OCI-LY7 (cell line): Measurements from ENCODE around the gene MIDN. TPM values are rescaled to one million over a fixed set of nuclear protein-coding genes. Genes with fewer than 3 reads are reported as not detected.

Experiments used
- BruUV-seq: library from RNA; stranded (reverse); fragments of 400-500 nt; replicated peaks from 2 replicates; lab custom pipeline; 2021; lab: Mats Ljungman, UMichigan
- CTCF ChIA-PET: fragments of 300-600 bp; sonication (Branson Sonifier 250); formaldehyde crosslinking; loops from one replicate; lab custom pipeline; 2022; ENCODE audit warnings: antibody characterized with exemption; ENCODE audit not compliant: unreplicated experiment; lab: Charles Lee
- POLR2A ChIA-PET: fragments of 300-600 bp; sonication (Branson Sonifier 250); formaldehyde crosslinking; loops from one replicate; lab custom pipeline; 2022; ENCODE audit warnings: antibody characterized with exemption; lab: Charles Lee
- DNase-seq: peaks from one replicate; pipeline ENCODE4 v3.0.0-alpha.2; 2015; ENCODE audit warnings: low spot score
- H2AFZ ChIP-seq: fragments of 200-600 bp; sonication (generic), shearing (Covaris generic); 2 replicates; pipeline ENCODE4 v1.6.1; 2014; ENCODE audit warnings: mild to moderate bottlenecking, antibody characterized with exemption, low read length, moderate library complexity
- H3K27ac ChIP-seq: fragments of 200-600 bp; sonication (generic); 2 replicates; pipeline ENCODE4 v1.5.1; 2014; ENCODE audit warnings: mixed run types, low read depth, mild to moderate bottlenecking, moderate library complexity, low read length, inconsistent platforms; ENCODE audit not compliant: poor library complexity, severe bottlenecking
- H3K36me3 ChIP-seq: fragments of 200-600 bp; sonication (generic); 2 replicates; pipeline ENCODE4 v1.6.1; 2014; ENCODE audit warnings: mild to moderate bottlenecking, antibody characterized with exemption, low read length, moderate library complexity, mixed read lengths; ENCODE audit not compliant: insufficient read depth
- H3K4me1 ChIP-seq: fragments of 200-600 bp; sonication (generic); 2 replicates; pipeline ENCODE4 v1.5.1; 2014; ENCODE audit warnings: mild to moderate bottlenecking, low read length; ENCODE audit not compliant: insufficient read depth, poor library complexity, severe bottlenecking
- H3K4me2 ChIP-seq: fragments of 200-600 bp; sonication (generic); 2 replicates; pipeline ENCODE4 v1.6.1; 2014; ENCODE audit warnings: mild to moderate bottlenecking, low read length
- H3K4me3 ChIP-seq: fragments of 200-600 bp; sonication (generic); 2 replicates; pipeline ENCODE4 v1.5.1; 2014; ENCODE audit warnings: mild to moderate bottlenecking, low read depth, low read length; ENCODE audit not compliant: poor library complexity, severe bottlenecking
- H3K79me2 ChIP-seq: fragments of 200-600 bp; sonication (generic); 2 replicates; pipeline ENCODE4 v1.6.1; 2016; ENCODE audit warnings: low read depth, mild to moderate bottlenecking, low read length, moderate library complexity, mixed read lengths; ENCODE audit not compliant: insufficient read depth
- H3K9me2 ChIP-seq: fragments of 200-600 bp; sonication (generic); 2 replicates; pipeline ENCODE4 v1.6.1; 2016; ENCODE audit warnings: mild to moderate bottlenecking, low read length, mixed read lengths; ENCODE audit not compliant: insufficient read depth
- H3K9me3 ChIP-seq: fragments of 200-600 bp; sonication (generic); 2 replicates; pipeline ENCODE4 v1.6.1; 2014; ENCODE audit warnings: mild to moderate bottlenecking, mixed run types, low read length, mixed read lengths
- H4K20me1 ChIP-seq: fragments of 200-600 bp; sonication (generic); 2 replicates; pipeline ENCODE4 v1.6.1; 2014; ENCODE audit warnings: mild to moderate bottlenecking, antibody characterized with exemption, low read length, moderate library complexity, mixed read lengths; ENCODE audit not compliant: insufficient read depth
- CTCF ChIP-seq: fragments of 200-600 bp; sonication (generic); conservative IDR thresholded peaks from 2 replicates; pipeline ENCODE4 v1.5.1; 2014; ENCODE audit warnings: mild to moderate bottlenecking, antibody characterized with exemption, low read length, moderate library complexity, mixed read lengths
- EZH2phosphoT487 ChIP-seq: fragments of 200-600 bp; sonication (generic); IDR thresholded peaks from 2 replicates; pipeline ENCODE4 v1.6.1; 2018; ENCODE audit warnings: low read depth, borderline replicate concordance, mild to moderate bottlenecking, mixed run types, antibody characterized with exemption, low read length, moderate library complexity, mixed read lengths
- intact Hi-C: fragments of 100-400 bp; cut with micrococcal nuclease; formaldehyde crosslinking; loops from one replicate; pipeline ENCODE4 v1.10.0; 2022; ENCODE audit not compliant: unreplicated experiment
- total RNA-seq, 2 experiments: library from RNA; depleted of rRNA in 1 of 2; stranded (reverse); fragments of >200 nt in 1 of 2; shearing (Covaris generic) in 1 of 2; gene quantifications; 2 replicates each; pipeline ENCODE4 v1.2.3, GENCODE V29; 2014 to 2022

MIDN gene
- total RNA-seq, 2 experiments from 2014 or later, result 20.3 to 70.9 TPM

GRCh38 chr19:1279782-1280341, 31.5 kb downstream of the MIDN start:
- H4K20me1 ChIP-seq, result no peaks in the 10 kb centered on the region
- H3K4me1 ChIP-seq, result peaks cover 11% of the 10 kb centered on the region
- peak; percentile 83 for DNase-seq
- no peak overlapping the region for H2AFZ ChIP-seq
- H3K27ac ChIP-seq, result no peak overlapping the region
- POLR2A ChIA-PET, result no interaction called here
- TF ChIP-seq EZH2phosphoT487, result no peak
- TF ChIP-seq CTCF, result peak; percentile 96
- no peaks in the 10 kb centered on the region for H3K9me3 ChIP-seq
- CTCF ChIA-PET, result interaction anchor here (1.0 kb wide), 1 partner anchor 36 kb away, joined by 3 read pairs; no protein-coding TSS in a partner anchor
- H3K4me2 ChIP-seq, result no peak overlapping the region
- BruUV-seq, result no TSS peak
- H3K4me3 ChIP-seq, result no peak overlapping the region
- H3K9me2 ChIP-seq, result no peaks in the 10 kb centered on the region
- intact Hi-C loops, result loop anchor here (1.0 to 5.0 kb wide), 2 partner anchors 92 to 157 kb away; partner anchors contain the start of gene RPS15
- H3K79me2 ChIP-seq, result peaks cover 17% of the 10 kb centered on the region; the same call in 1 of the 2 replicates
- peaks cover 53% of the 10 kb centered on the region for H3K36me3 ChIP-seq

GRCh38 chr19:1280636-1281568, 32.5 kb downstream of the MIDN start:
- H3K9me2 ChIP-seq, result no peaks in the 10 kb centered on the region
- DNase-seq, result no peak
- H3K4me1 ChIP-seq, result peaks cover 11% of the 10 kb centered on the region
- H3K27ac ChIP-seq, result no peak overlapping the region
- intact Hi-C loops, result no loop called here
- H3K4me2 ChIP-seq, result no peak overlapping the region
- TF ChIP-seq EZH2phosphoT487 (no peak), CTCF (no peak)
- ChIA-PET POLR2A (no interaction called here), CTCF (no interaction called here)
- no TSS peak for BruUV-seq
- H4K20me1 ChIP-seq, result no peaks in the 10 kb centered on the region
- no peak overlapping the region for H3K4me3 ChIP-seq
- H2AFZ ChIP-seq, result no peak overlapping the region
- peaks cover 17% of the 10 kb centered on the region; the same call in 1 of the 2 replicates for H3K79me2 ChIP-seq
- H3K9me3 ChIP-seq, result no peaks in the 10 kb centered on the region
- peaks cover 50% of the 10 kb centered on the region for H3K36me3 ChIP-seq
